ENCODE measurements around the gene OTOP3.

OTOP3 gene

GRCh38 chr17:74935585-74936469 is at the start of gene OTOP3:
TSS of gene OTOP3 (plus strand) at chr17:74935898. CDS start at chr17:74935922, 24 bp downstream.
- TF ChIP-seq GATA2 (IDR thresholded peaks at IDR 0.05; ENCODE audit: low read depth, low read length) (no peak), GATA3 (IDR thresholded peaks at IDR 0.05; ENCODE audit: low read depth, low read length) (no peak)

GRCh38 chr17:74888469-74888868 is 47.2 kb upstream of the OTOP3 start:
- no peak for TF ChIP-seq GATA3 (IDR thresholded peaks at IDR 0.05; ENCODE audit: low read depth, low read length)
- no peak for TF ChIP-seq GATA2 (IDR thresholded peaks at IDR 0.05; ENCODE audit: low read depth, low read length)

- no peak for TF ChIP-seq GATA3 (IDR thresholded peaks at IDR 0.05; ENCODE audit: low read depth, low read length)
- no peak for TF ChIP-seq GATA2 (IDR thresholded peaks at IDR 0.05; ENCODE audit: low read depth, low read length)
Measured at GRCh38 chr17:74890554-74890953, 45.1 kb upstream of the OTOP3 start.

GRCh38 chr17:74892013-74892841 is 43.5 kb upstream of the OTOP3 start:
- no peak for TF ChIP-seq GATA2 (IDR thresholded peaks at IDR 0.05; ENCODE audit: low read depth, low read length)
- no peak for TF ChIP-seq GATA3 (IDR thresholded peaks at IDR 0.05; ENCODE audit: low read depth, low read length)

GRCh38 chr17:74892974-74893911 is 42.5 kb upstream of the OTOP3 start, which contains the start of gene FADS6:
TSS of gene FADS6 (minus strand) at chr17:74893633. CDS start at chr17:74893595, 38 bp downstream.
- no peak for TF ChIP-seq GATA2 (IDR thresholded peaks at IDR 0.05; ENCODE audit: low read depth, low read length)
- no peak for TF ChIP-seq GATA3 (IDR thresholded peaks at IDR 0.05; ENCODE audit: low read depth, low read length)

- no peak for TF ChIP-seq GATA2 (IDR thresholded peaks at IDR 0.05; ENCODE audit: low read depth, low read length)
- no peak for TF ChIP-seq GATA3 (IDR thresholded peaks at IDR 0.05; ENCODE audit: low read depth, low read length)
Measured at GRCh38 chr17:74893936-74894671, 41.6 kb upstream of the OTOP3 start.

- TF ChIP-seq GATA3 (IDR thresholded peaks at IDR 0.05; ENCODE audit: low read depth, low read length) (no peak), GATA2 (IDR thresholded peaks at IDR 0.05; ENCODE audit: low read depth, low read length) (no peak)
Measured at GRCh38 chr17:74898376-74898946, 37.2 kb upstream of the OTOP3 start.

- TF ChIP-seq GATA2 (IDR thresholded peaks at IDR 0.05; ENCODE audit: low read depth, low read length), result no peak
- no peak for TF ChIP-seq GATA3 (IDR thresholded peaks at IDR 0.05; ENCODE audit: low read depth, low read length)
Measured at GRCh38 chr17:74900208-74900607, 35.5 kb upstream of the OTOP3 start.

- TF ChIP-seq GATA3 (IDR thresholded peaks at IDR 0.05; ENCODE audit: low read depth, low read length) (no peak), GATA2 (IDR thresholded peaks at IDR 0.05; ENCODE audit: low read depth, low read length) (no peak)
Measured at GRCh38 chr17:74901353-74902135, 34.2 kb upstream of the OTOP3 start.

GRCh38 chr17:74903034-74903433 is 32.7 kb upstream of the OTOP3 start:
- TF ChIP-seq GATA2 (IDR thresholded peaks at IDR 0.05; ENCODE audit: low read depth, low read length) (no peak), GATA3 (IDR thresholded peaks at IDR 0.05; ENCODE audit: low read depth, low read length) (no peak)

GRCh38 chr17:74903671-74904070 is 32.0 kb upstream of the OTOP3 start:
- TF ChIP-seq GATA3 (IDR thresholded peaks at IDR 0.05; ENCODE audit: low read depth, low read length) (no peak), GATA2 (IDR thresholded peaks at IDR 0.05; ENCODE audit: low read depth, low read length) (no peak)

All from SH-SY5Y (cell line).